Measurements from ENCODE around the gene DNMT3L.

The DNMT3L gene

DNA sequence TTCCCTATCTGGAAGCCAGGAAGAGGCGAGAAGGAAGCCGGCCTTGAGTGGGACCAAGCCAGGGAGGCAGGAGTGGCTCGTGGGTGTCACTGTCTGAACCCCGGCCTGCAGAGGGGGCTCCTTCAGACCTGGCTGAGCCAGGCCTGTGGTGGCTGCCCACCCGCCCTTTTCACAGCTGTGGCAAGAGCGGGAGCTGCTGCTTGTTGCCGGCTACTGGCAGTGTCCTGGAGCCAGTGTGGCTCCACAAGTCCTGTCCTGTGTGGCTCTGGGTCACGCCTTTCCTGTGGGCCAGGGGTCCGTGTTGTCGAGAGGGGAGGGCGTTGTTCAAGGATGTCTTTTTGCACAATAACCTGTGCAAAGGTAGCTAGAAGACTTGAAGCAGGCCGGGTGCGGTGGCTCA is 39.4 kb upstream of the DNMT3L start:
- Histone ChIP-seq H3K4me2 (ENCODE audit: low read length) (peak overlapping the region; percentile 89), H4K20me1 (ENCODE audit: insufficient read depth, low read length) (no peaks in the 10 kb centered on the region), H3K4me3 (ENCODE audit: low read depth, low read length, poor library complexity, severe bottlenecking) (peak overlapping the region; percentile 73), H3K9me2 (ENCODE audit: low read depth, low read length) (no peaks in the 10 kb centered on the region), H3K36me3 (ENCODE audit: insufficient read depth, low read length) (no peaks in the 10 kb centered on the region), H3K9ac (ENCODE audit: low read length) (peak overlapping the region; percentile 74), H2AFZ (ENCODE audit: low read length) (no peak overlapping the region), H3K79me2 (ENCODE audit: insufficient read depth, low read length) (no peaks in the 10 kb centered on the region), H3K4me1 (ENCODE audit: insufficient read depth, low read length, severe bottlenecking) (peaks cover 45% of the 10 kb centered on the region), H3K9me3 (ENCODE audit: low read length) (no peaks in the 10 kb centered on the region), H3K27ac (ENCODE audit: low read depth, low read length, poor library complexity, severe bottlenecking) (peak overlapping the region; percentile 43), H3F3A (ENCODE audit: insufficient read depth, low read length) (no peaks in the 10 kb centered on the region), H3K27me3 (ENCODE audit: insufficient read depth, low read length) (no peaks in the 10 kb centered on the region)
- TF ChIP-seq, protein P1, sequence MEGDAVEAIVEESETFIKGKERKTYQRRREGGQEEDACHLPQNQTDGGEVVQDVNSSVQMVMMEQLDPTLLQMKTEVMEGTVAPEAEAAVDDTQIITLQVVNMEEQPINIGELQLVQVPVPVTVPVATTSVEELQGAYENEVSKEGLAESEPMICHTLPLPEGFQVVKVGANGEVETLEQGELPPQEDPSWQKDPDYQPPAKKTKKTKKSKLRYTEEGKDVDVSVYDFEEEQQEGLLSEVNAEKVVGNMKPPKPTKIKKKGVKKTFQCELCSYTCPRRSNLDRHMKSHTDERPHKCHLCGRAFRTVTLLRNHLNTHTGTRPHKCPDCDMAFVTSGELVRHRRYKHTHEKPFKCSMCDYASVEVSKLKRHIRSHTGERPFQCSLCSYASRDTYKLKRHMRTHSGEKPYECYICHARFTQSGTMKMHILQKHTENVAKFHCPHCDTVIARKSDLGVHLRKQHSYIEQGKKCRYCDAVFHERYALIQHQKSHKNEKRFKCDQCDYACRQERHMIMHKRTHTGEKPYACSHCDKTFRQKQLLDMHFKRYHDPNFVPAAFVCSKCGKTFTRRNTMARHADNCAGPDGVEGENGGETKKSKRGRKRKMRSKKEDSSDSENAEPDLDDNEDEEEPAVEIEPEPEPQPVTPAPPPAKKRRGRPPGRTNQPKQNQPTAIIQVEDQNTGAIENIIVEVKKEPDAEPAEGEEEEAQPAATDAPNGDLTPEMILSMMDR (IDR thresholded peaks at IDR 0.05; ENCODE audit: low read length), result no peak; the same call in 1 of the 2 replicates
- no peak for TF ChIP-seq EZH2 (IDR thresholded peaks at IDR 0.05; ENCODE audit: borderline replicate concordance, low read length)

DNA sequence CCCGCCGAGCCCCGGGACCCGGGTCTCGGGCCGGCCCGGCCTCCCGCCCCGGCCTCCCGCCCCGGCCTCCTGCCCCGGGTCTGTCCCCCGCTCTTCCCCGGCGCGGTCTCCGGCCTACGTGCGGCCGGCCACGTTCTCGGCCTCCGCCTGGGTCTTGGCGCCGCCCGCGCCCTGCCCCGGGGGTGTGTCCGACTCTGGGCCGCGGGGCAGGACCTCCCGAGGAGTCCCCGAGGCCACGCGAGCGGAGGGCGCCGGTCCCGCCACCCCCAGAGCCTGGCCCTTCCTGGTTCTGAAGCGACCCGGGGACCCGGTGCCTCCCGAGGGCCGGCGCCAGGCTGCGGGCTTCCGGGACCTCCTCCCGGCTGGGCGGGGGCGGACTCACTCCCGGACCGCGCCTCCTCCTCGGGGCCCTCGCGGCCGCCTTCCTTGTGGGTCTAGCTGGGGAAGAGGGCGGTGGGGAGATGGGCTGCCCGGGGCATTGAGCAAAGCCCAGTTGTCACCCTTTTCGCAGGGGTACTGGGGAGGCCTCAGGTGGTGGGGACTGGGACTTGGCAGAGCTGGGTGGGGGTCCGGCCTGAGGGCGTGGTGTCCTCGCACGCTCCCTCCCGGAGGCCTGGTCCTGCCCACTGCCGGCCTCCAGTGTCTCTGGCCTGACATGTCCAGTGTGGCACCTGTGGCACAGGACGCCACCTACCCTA is 38.7 kb upstream of the DNMT3L start:
- Histone ChIP-seq H3K9ac (ENCODE audit: low read length) (peak overlapping the region; percentile 74), H3K4me2 (ENCODE audit: low read length) (peak overlapping the region; percentile 89), H3K36me3 (ENCODE audit: insufficient read depth, low read length) (no peaks in the 10 kb centered on the region), H3K9me2 (ENCODE audit: low read depth, low read length) (no peaks in the 10 kb centered on the region), H3F3A (ENCODE audit: insufficient read depth, low read length) (no peaks in the 10 kb centered on the region), H3K27me3 (ENCODE audit: insufficient read depth, low read length) (0 out of 2 replicates have a peak, but pooled peaks cover 6% of the 10 kb centered on the region), H3K4me3 (ENCODE audit: low read depth, low read length, poor library complexity, severe bottlenecking) (peak overlapping the region; percentile 73), H4K20me1 (ENCODE audit: insufficient read depth, low read length) (no peaks in the 10 kb centered on the region), H2AFZ (ENCODE audit: low read length) (no peak overlapping the region), H3K27ac (ENCODE audit: low read depth, low read length, poor library complexity, severe bottlenecking) (peak overlapping the region; percentile 43), H3K79me2 (ENCODE audit: insufficient read depth, low read length) (no peaks in the 10 kb centered on the region), H3K9me3 (ENCODE audit: low read length) (no peaks in the 10 kb centered on the region), H3K4me1 (ENCODE audit: insufficient read depth, low read length, severe bottlenecking) (peaks cover 45% of the 10 kb centered on the region)
- TF ChIP-seq, protein P1 (IDR thresholded peaks at IDR 0.05; ENCODE audit: low read length), result no peak
- no peak for TF ChIP-seq EZH2 (IDR thresholded peaks at IDR 0.05; ENCODE audit: borderline replicate concordance, low read length)

DNA sequence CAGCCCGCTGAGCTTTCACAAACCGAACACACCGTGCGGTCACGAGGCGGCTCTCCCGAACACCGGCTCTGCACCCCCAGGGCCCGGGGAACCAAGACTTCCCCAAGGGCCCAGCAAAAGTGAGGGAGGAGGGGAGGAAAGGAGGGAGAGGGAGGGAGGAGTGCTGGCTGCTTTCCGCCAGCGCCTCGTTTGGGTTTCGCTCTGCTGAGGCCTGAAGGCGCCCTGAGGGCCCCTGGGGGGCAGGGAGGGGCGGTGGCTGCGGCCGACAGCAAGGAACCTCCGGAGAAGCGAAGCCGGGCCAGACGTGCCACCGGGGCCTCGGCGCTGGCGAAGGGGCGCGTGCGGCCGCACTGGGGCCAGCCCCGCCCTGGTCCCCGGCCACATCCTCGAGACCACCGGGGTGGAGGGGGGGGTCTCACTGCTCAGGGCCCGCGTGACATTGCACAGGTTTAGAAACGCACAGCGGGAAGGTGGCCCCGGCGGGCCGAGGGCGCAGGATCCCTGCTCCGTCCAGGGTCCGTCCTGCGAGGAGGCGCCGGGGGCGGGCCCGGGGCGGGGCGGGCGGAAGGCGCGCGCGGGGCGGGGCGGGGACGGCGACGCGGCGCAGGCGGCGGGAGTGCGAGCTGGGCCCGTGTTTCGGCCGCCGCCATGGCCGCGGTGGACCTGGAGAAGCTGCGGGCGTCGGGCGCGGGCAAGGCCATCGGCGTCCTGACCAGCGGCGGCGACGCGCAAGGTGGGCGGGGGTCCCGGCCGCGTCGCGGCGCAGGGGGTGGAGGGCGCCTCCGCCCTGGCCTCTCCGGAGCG is 38.0 kb upstream of the DNMT3L start, which contains the start of gene PFKL:
PFKL (plus strand) TSS at position 596 of the 804 bp plus-strand sequence; CDS start at position 649, 53 bp downstream.
- no peaks in the 10 kb centered on the region for H3K36me3 ChIP-seq (ENCODE audit: insufficient read depth, low read length)
- H3K27ac ChIP-seq (ENCODE audit: low read depth, low read length, poor library complexity, severe bottlenecking), result peak within 1 kb of the TSS; percentile 60
- no peaks in the 10 kb centered on the region for H4K20me1 ChIP-seq (ENCODE audit: insufficient read depth, low read length)
- no peaks in the 10 kb centered on the region for H3K79me2 ChIP-seq (ENCODE audit: insufficient read depth, low read length)
- 0 out of 2 replicates have a peak, but pooled peaks cover 11% of the 10 kb centered on the region for H3K27me3 ChIP-seq (ENCODE audit: insufficient read depth, low read length)
- peaks cover 45% of the 10 kb centered on the region for H3K4me1 ChIP-seq (ENCODE audit: insufficient read depth, low read length, severe bottlenecking)
- peak within 1 kb of the TSS; percentile 74 for H3K9ac ChIP-seq (ENCODE audit: low read length)
- peak within 1 kb of the TSS; percentile 89 for H3K4me2 ChIP-seq (ENCODE audit: low read length)
- no peaks in the 10 kb centered on the region for H3K9me3 ChIP-seq (ENCODE audit: low read length)
- TF ChIP-seq, protein P1 (IDR thresholded peaks at IDR 0.05; ENCODE audit: low read length), result no peak
- TF ChIP-seq EZH2 (IDR thresholded peaks at IDR 0.05; ENCODE audit: borderline replicate concordance, low read length), result no peak
- H3K4me3 ChIP-seq (ENCODE audit: low read depth, low read length, poor library complexity, severe bottlenecking), result peak within 1 kb of the TSS; percentile 73
- no peak within 1 kb of the TSS for H2AFZ ChIP-seq (ENCODE audit: low read length)
- H3K9me2 ChIP-seq (ENCODE audit: low read depth, low read length), result no peaks in the 10 kb centered on the region
- H3F3A ChIP-seq (ENCODE audit: insufficient read depth, low read length), result no peaks in the 10 kb centered on the region

All from OCI-LY1 (cell line).